RCC 7860 (cell line): ENCODE measurements around the gene PRR29.

ENCODE experiments used
- DNase-seq: peaks from one replicate; pipeline ENCODE4 v3.0.0-alpha.2; 2015; ENCODE audit warnings: low spot score
- FAIRE-seq: peaks from 2 replicates; lab custom pipeline; 2012; peaks lifted over from hg19 to GRCh38; lab: Jason Lieb, UNC

Gene PRR29

DNA sequence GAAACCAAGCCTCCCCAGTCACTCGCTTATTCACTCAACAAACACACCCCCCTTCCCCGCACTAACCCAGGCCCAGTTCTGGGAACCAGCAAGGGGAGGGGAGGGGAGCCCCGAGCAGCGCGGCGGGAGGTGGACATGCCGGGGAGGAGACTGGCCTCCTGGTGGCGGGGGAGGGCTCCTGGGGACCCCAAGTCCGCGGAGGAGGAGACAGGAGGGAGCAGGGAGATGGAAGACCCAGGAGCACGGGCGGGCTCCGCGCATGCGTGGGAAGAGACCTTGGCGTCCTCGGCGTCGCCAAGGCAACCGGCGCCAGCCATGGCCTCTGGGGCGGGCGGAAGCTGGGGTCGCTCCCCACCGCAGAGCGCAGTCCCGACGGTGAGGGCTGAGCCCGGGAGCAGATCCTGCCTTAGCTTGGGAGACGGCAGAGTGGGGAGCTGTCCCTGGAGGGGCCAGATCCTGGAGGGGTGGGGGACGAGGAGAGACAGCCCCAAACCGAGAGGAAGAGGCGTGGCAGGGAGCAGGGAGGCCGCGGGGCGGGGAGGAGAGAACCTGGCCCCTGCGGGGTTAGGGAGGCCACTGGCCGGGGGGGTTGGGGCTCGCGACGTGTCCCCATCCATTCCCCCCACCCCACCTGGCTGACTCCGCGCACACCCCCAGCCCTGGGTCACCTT is at the start of gene PRR29:
PRR29 (plus strand) TSS at position 302 of the 671 bp plus-strand sequence; CDS start at position 316, 14 bp downstream.
- FAIRE-seq (no peak), DNase-seq (no peak)

DNA sequence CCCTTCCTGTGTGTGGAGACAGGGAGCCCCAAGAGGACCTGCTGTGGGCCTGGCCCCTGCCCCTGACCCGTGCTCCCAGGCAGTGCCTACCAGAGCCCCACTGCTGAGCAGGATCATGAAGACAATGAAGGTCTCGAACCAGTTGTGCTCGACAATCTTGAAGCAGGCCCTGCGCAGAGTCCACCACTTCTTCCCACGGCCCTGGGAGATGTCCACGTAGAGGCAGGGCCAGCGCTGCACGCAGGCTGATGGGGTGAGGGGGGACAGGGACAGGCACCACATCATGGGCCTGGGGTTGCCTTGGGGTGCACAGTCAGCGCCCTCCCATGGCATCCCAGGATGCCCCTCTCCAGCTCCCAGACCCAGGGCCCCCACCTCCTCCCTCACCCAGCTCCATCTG is 49.6 kb upstream of the PRR29 start:
- FAIRE-seq: no peak

DNA sequence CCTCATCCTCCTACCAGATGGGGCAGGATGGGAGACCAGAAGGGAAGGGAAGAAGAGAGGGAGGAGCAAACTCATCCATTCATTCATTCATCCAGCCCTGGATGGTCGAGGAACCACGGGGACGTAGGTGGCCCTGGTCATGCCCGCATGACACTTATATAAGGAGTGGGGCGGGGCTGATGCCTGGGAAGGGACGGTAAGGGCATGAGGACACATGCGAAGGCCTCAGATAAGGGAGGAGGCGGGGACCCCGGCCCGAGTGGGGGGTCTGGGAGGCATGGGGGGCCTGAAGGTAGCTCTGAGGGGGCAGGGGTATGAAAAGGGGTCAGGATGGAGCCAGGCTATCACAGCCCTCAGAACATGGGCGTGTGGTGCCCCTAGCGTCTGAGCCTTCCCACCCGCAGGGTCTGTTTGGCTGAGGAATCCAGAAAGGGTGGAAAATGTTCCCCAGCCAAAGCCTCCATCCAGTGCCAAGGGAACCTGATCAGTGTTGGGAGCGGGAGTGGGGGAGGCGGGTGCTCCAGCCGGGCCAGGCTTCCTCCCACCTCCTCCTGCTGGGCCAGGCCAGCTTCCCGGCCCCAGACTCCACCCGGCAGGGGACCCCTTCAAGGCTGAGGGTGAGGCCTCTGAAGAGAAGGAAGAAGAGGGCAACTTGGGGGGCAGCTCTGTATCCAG is 48.4 kb upstream of the PRR29 start:
- FAIRE-seq: no peak
- no peak for DNase-seq

More for the DNA sequence above, 49.6 kb upstream of the PRR29 start:
- no peak for DNase-seq

DNA sequence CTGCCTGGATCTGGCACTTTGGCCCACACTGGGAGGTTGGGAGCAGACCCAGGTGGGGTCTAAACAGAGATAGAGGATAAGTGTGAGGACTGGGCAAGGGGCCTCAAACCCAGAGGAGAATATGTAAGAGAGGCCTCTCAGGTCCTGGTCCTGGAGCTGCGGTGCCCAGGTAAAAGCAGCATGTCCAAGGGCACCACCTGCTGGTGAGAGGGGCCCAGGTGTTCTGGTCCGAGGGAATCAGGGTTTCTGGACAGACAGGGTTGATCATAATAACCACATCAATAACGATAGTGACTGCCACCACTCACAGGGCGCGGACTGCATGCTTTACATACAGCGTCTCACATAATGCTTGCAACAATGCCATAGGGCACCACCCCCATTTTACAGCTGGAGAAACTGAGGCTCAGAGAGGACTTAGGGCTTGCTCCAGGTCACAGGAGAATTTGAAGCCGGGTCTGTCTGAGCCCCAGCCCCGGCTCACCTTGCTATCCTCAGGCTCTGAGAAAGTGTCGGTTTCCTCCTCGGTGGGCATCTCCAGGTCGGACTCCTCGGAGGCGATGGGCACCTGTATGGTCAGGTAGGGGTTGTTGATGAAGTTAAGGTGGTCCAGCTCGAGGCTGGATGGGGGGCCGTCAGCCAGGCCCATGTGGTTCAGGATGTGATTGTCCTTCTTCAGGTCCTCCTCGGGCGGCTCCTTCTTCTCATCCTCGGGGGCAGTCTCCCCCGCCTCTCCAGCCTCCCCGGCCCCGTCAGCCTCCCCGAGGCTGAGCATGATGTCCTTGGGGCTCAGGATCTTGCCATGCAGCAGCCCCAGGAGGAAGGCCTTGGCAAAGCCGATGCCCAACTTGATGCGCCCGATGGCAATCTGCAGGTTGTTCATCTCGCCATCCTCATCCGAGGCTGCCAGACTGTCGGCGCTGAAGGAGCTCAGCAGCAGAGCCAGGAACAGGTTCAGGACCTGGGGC is 46.9 kb upstream of the PRR29 start:
- FAIRE-seq (no peak), DNase-seq (no peak)

DNA sequence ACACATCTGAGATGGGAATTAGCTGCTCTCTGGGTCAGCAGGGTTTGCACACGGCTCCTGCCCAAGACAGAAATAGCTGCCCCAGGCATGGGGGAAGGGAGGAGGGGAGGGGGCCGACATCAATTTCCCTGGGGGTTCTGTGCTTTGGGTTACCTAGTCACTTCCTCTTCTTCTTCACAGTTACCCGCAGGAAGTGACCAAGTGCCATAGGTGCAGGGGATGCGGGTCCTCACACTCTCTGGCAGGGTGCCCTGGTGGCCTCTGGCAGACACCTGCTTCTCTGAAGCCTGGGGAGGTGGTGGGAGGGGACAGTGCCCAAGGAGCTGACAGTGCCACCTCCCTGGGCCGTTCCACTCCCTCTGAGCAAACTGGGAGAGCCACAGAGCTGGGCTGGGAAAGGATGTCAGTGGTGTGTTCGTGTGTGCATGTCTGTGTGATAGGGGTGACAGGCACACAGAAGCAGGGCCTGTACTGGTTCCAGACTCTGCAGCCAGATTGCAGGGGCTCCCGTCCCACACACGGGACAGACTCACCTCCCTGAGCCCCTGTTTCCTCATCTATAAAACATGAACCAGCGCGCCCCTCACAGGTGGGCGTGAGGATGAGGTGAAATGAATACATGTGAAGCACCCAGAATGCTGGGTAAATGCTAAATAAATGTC is 43.6 kb upstream of the PRR29 start:
- DNase-seq: no peak
- no peak for FAIRE-seq

DNA sequence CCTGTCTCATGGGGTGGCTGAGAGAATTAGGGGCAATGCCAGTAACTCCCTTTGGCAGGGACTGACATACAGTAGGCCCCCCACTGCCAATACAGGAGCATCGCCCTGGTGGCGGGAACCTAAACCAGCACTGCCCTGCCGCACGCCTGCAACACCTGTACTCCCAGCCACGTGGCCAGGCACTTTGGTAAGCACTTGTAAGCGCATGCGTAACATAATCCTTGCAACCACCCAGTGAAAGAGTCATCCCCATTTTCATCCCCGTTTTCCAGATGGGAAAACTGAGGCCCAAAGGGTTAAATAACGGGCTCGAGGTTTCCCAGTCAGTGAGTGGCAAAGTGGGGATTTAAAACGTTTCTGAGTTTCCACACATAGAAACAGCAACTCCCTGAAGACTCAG is 42.9 kb upstream of the PRR29 start:
- no peak for DNase-seq
- no peak for FAIRE-seq

DNA sequence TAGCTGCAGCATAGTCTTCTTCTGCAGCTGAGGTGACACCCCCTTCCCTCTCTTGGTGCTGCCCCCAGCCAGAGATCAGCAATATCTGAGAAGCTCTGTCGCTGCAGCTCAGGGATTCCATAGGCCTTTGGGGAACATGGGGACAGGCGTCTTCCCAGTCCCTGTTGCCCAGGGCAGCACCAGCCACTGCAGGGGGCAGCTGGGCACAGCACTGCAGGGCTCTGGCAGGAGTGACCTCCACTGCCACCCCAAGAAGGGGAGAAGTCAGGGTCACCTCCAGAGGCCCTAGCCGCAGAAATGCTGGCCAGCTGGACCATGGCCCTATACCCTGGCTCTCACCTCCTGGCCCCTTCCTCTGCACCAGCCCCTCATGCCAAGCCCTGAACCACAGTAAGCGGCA is 42.4 kb upstream of the PRR29 start:
- FAIRE-seq (no peak), DNase-seq (no peak)

DNA sequence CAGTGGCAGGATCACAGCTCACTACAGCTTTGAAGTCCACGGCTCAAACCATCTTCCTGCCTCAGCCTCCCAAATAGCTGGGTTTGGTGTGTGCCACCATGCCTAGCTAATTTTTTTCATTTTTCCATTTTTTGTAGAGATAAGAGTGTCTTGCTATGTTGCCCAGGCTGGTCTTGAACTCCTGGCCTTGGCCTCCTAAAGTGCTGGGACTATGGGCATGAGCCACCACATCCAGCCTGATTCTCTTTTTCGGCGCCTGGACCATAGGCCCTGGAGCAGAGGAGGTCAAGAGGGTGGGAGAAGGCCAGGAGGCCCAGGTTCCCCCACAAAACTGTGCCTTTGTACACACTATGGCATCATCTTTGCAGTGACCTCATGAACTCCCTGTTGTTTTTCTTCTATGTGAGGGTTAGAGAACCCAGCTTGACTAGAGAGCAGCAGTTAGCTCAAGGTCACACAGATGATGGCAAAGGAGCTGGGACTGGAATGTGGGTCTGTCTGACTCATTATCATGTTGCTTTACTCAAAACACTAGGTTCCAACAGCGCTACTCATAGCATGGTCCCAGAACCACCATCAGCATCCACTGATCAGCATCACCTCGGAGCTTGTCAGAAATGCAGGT is 41.7 kb upstream of the PRR29 start:
- FAIRE-seq (no peak), DNase-seq (no peak)

DNA sequence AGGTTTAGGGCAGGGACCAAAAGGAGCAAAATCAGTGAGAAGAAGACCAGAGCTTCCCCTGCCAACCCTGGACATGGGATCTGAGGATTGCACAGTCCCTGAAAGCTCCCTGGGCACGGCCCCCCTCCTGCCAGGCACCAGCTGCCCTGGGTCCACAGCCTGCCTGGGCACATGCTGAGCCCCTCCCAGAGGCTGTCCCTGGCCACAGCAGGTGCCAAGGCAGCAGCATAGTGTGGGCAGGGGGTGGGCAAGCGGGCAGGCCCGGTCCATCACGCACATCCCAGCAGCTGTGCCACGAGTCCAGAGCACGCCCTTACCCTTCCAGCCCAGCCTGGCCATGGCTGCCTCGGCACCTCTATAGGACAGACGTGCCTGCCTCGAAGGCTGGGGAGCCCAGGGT is 38.1 kb upstream of the PRR29 start:
- FAIRE-seq: no peak
- DNase-seq: no peak

DNA sequence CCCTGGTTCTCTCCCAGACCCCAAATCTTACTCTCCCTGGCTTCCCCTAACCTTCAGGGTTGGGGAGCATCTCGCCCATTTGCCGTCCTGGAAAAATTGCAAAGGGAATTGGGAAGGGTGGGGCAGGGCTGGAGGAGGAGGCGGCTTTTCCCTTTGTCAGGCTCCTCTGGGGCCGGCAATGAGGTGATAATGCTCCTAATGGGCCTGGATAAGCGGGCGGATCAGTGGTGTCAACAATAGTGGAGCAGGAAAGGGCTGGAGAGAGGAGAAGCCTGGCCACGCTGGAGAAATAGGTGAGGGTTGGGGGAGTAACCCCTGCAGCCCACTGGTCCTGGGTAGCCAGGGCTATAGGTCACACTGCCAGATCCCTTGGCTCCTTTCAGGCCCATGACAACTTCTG is 37.7 kb upstream of the PRR29 start:
- DNase-seq: no peak
- no peak for FAIRE-seq

DNA sequence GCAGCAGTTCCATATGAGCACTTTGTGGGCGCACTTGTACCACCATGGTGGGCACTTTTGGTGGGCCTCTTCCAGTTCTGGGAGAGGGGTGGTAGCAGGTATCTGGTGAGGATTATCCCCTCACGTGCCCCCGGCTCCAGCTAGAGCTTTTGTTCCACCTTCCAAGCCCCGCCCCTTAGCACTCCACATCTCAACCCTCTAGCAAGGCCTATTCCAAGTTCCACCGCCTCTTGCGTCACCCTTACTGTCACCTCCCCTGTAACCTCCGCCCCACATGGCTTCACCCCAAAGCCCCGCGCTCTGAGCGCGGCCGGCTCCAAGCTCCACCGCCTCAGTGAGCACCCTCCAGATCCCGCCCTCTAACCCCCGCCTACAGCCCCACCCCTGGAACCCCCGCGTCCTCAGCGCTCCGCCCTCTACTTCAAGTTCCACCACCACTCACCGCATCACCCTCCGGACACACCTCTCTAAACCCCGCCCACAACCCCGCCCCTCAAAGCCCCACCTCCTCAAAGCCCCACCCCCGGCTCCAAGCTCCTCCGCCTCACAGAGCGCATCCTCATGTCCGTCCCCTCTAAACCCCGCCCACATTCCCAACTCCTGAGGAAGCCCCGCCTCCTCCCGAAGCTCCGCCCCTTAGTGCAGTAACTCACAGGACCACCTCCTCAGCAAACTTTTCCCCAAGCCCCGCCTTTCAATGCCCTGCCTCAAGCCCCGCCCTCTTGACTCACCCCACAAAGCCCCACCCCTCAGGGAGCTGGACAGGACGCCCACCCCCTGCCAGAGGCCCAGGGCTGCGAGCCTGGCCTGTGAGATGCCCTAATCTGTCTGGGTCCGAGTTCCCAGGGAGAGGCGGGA is 36.6 kb upstream of the PRR29 start:
- FAIRE-seq (no peak), DNase-seq (no peak)

DNA sequence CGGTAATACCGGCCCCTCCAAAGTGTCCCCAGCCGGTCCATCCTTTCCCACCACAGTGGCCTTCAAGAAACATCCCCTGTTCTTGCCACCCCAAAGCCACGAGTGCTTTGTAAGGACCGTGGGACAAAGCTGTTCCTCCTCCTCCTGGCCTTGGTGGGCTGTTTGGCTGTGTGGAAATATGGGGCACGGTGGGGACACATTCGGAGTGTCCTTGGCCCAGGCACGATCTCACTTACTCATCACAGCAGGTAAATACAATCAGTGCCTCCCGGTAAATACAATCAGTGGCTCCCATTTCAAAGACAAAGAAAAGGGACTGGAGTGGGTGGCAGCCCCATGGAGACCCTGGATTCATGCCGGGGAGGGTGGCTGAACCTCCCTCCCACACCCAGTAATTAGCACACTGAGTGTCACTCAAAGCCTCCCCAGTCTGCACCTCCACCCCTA is 35.8 kb upstream of the PRR29 start:
- no peak for DNase-seq

DNA sequence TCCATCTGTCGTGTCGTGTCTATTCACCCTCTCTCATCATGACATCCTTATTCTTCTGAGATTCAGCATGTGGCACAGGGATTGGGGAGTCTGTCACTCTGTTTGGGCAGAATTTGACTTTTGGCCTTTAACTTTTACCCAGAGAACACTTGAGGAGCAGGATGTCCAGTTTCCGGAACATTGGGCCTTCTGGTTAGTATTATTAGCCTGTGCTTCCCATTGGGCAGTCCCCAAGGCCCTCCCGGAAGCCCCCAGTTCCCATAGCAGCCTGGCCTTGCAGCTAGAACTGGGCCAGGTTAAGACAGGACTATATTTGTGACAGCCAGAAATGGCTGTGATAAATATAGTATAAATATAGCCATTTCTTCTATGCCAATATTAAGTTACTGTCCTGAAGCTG is 35.0 kb upstream of the PRR29 start:
- FAIRE-seq (no peak), DNase-seq (no peak)

More for the DNA sequence above, 35.8 kb upstream of the PRR29 start:
- no peak for FAIRE-seq

DNA sequence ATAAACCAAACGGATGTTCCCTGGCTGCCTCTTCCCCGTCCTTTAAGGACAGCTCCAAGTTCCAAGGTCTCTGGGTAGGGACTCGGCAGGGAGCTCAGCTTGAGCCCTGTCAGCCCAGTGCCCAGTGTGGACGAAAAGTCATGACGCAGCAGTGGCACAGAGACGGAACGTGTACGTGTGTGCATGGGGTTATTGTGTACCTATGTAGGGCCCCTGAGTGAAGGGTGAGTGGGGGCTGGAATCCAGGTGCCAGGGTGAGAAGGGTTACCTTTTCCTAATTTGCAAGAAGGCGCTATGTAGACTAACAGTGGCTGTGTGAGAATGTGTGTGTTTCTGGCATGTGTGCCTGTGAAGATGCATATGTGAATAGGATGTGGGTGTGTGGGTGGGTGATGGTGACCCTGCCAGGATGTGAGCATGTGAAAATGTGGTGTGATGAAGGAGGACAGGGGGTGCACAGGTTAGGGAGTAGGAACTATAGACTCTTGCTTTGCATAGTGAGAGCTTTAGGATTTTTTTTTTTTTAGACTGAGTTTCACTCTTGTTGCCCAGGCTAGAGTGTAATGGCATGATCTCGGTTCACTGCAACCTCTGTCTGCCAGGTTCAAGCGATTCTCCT is 31.4 kb upstream of the PRR29 start:
- FAIRE-seq (no peak), DNase-seq (no peak)

DNA sequence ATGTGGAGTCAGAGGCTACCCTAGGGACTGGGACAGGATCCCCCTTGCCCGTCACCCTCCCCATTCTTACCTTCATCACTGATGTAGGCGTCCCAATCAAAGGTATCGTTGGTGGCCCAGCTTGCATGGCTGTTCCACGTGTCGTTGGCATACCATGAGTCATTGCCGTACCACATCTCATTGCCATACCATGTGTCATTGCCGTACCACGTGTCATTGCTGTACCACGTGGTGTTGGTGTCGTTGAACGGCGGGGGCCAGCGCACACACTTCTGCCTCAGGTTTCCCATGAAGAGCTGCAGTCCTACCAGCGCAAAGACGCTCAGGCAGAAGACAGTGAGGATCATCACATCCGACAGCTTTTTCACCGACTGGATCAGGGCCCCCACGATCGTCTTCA is 30.2 kb upstream of the PRR29 start:
- FAIRE-seq: no peak
- DNase-seq: peak; percentile 11

DNA sequence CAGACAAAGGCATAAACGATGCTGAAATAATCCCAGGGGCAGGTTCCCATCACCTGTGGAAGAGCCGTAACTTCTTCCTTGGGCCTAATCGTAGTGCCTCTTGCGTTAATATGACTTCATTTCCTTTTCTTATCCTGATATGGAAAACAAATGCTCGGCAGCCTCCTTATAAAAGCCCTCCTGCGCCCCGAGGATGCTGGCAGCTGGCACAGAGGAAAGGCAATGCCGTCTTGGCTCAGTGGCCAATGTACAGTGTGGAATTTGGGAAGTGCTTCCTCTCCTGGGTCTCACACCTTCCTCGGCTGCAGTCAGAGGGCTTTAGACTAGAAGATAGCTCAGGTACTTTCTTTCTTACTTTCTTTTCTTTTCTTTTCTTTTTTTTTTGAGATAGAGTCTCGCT is 28.9 kb upstream of the PRR29 start:
- DNase-seq (no peak), FAIRE-seq (no peak)

DNA sequence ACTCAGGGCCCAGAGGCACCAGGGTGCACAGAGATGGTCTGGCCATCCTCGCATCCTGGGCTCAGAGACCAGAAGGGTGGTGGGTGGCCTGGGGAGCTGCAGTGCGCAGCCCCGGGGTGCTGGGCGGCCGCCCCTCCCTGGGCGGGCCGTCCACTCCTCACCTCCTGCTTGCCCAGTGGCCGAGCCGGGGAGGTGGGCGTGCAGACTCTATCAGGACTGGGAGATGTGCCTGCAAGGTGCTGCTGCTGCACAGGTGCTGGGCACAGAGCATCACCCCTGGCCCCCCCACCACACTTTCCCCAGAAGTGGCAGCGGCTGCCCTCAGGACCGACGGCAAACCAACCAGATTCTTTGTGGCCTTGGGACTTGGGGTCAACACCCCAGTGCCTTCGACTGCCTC is 25.4 kb upstream of the PRR29 start, which contains the start of gene SCN4A:
SCN4A (minus strand) TSS at position 123 of the 400 bp plus-strand sequence; CDS start at position 46, 77 bp downstream.
- no peak for FAIRE-seq
- no peak for DNase-seq

DNA sequence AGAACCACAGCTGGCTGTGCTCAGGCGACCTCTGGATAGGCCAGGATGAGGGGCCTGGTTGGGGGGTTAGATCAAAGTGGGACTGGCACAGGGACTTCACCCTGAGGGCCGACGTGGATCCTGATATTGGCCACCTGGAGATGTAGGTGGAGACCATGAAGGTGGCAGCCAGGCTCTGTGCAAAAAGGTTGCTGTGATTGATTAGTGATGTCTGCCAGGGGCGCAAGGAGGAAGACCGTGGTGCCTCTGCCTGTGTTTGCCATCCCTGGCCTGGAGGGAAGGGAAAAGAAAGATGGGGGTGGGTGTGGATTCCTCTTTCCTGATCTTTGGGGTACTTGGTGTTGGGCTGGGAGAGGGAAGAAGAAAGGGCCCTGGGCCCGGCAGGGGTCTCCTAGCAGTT is 24.9 kb upstream of the PRR29 start:
- FAIRE-seq (no peak), DNase-seq (no peak)
